ENCODE measurements around the gene TMEM164. TPM values are rescaled to one million over a fixed set of nuclear protein-coding genes. Genes with fewer than 3 reads are reported as not detected.
A peak's percentile ranks its signal among the peaks of the same experiment; 100 is the strongest.

Gene TMEM164
- total RNA-seq, 2 experiments from 2014 or later, result 15.9 to 22.2 TPM

GRCh38 chrX:109992203-109992602, 10.7 kb upstream of the TMEM164 start:
- no peaks in the 10 kb centered on the region for H3K9me3 Mint-ChIP-seq (ENCODE audit: low read depth)
- peaks cover 41% of the 10 kb centered on the region for H3K4me1 Mint-ChIP-seq
- H3K36me3 Mint-ChIP-seq, result no peaks in the 10 kb centered on the region
- no peaks in the 10 kb centered on the region for H3K27me3 Mint-ChIP-seq
- no peak for DNase-seq
- ATAC-seq, result no peak
- H3K4me3 Mint-ChIP-seq, result no peak overlapping the region
- CTCF ChIA-PET, result no interaction called here
- H3K27ac Mint-ChIP-seq, result no peak overlapping the region

- Mint-ChIP-seq H3K27me3 (no peaks in the 10 kb centered on the region), H3K4me3 (no peak overlapping the region), H3K9me3 (ENCODE audit: low read depth) (no peaks in the 10 kb centered on the region), H3K4me1 (peaks cover 27% of the 10 kb centered on the region), H3K36me3 (no peaks in the 10 kb centered on the region), H3K27ac (no peak overlapping the region)
- CTCF ChIA-PET, result no interaction called here
- ATAC-seq (no peak), DNase-seq (no peak)
These were observed 7.8 kb upstream of the TMEM164 start for GRCh38 chrX:109995155-109995554.

- no peak for DNase-seq
- Mint-ChIP-seq H3K36me3 (no peaks in the 10 kb centered on the region), H3K27ac (no peak overlapping the region), H3K27me3 (no peaks in the 10 kb centered on the region), H3K4me3 (no peak overlapping the region), H3K9me3 (ENCODE audit: low read depth) (no peaks in the 10 kb centered on the region), H3K4me1 (peaks cover 7% of the 10 kb centered on the region)
- CTCF ChIA-PET, result no interaction called here
- no peak for ATAC-seq
These were observed 5.0 kb upstream of the TMEM164 start for GRCh38 chrX:109997786-109998452.

- no peak overlapping the region for H3K4me3 Mint-ChIP-seq
- DNase-seq (no peak), ATAC-seq (no peak)
- H3K27me3 Mint-ChIP-seq, result no peaks in the 10 kb centered on the region
- peaks cover 2% of the 10 kb centered on the region for H3K36me3 Mint-ChIP-seq
- no peaks in the 10 kb centered on the region for H3K9me3 Mint-ChIP-seq (ENCODE audit: low read depth)
- H3K4me1 Mint-ChIP-seq, result peaks cover 18% of the 10 kb centered on the region
- CTCF ChIA-PET, result interaction anchor here (1.2 kb wide), 1 partner anchor 12 kb away, joined by 3 read pairs; no protein-coding TSS in a partner anchor
- H3K27ac Mint-ChIP-seq, result no peak overlapping the region
These were observed 2.9 kb upstream of the TMEM164 start for GRCh38 chrX:110000000-110000399.

- H3K4me1 Mint-ChIP-seq, result peaks cover 27% of the 10 kb centered on the region
- peaks cover 2% of the 10 kb centered on the region for H3K36me3 Mint-ChIP-seq
- no peak overlapping the region for H3K27ac Mint-ChIP-seq
- H3K27me3 Mint-ChIP-seq, result no peaks in the 10 kb centered on the region
- H3K4me3 Mint-ChIP-seq, result no peak overlapping the region
- no peak for DNase-seq
- no peak for ATAC-seq
- no peaks in the 10 kb centered on the region for H3K9me3 Mint-ChIP-seq (ENCODE audit: low read depth)
- CTCF ChIA-PET, result interaction anchor here (1.2 kb wide), 1 partner anchor 13 kb away, joined by 3 read pairs; no protein-coding TSS in a partner anchor
These were observed 1.8 kb upstream of the TMEM164 start for GRCh38 chrX:110000847-110001713.

- Mint-ChIP-seq H3K4me1 (peaks cover 32% of the 10 kb centered on the region), H3K36me3 (peaks cover 2% of the 10 kb centered on the region), H3K4me3 (peak overlapping the region; percentile 83), H3K9me3 (ENCODE audit: low read depth) (no peaks in the 10 kb centered on the region), H3K27me3 (no peaks in the 10 kb centered on the region), H3K27ac (peak overlapping the region; percentile 86)
- CTCF ChIA-PET, result interaction anchor here (0.7 to 1.7 kb wide), 2 partner anchors 27 to 111 kb away, joined by 3 to 7 read pairs; no protein-coding TSS in a partner anchor
- no peak for DNase-seq
- ATAC-seq, result no peak
These were observed 1.1 kb upstream of the TMEM164 start for GRCh38 chrX:110001740-110002299.

- DNase-seq (no peak), ATAC-seq (no peak)
- Mint-ChIP-seq H3K4me3 (peak overlapping the region; percentile 83), H3K9me3 (ENCODE audit: low read depth) (no peaks in the 10 kb centered on the region), H3K27ac (peak overlapping the region; percentile 65), H3K4me1 (peaks cover 38% of the 10 kb centered on the region), H3K36me3 (peaks cover 3% of the 10 kb centered on the region), H3K27me3 (no peaks in the 10 kb centered on the region)
- CTCF ChIA-PET, result interaction anchor here (1.7 kb wide), 1 partner anchor 113 kb away, joined by 7 read pairs; no protein-coding TSS in a partner anchor
These were observed 548 bp downstream of the TMEM164 start for GRCh38 chrX:110003167-110004156.

- Mint-ChIP-seq H3K9me3 (ENCODE audit: low read depth) (no peaks in the 10 kb centered on the region), H3K27me3 (no peaks in the 10 kb centered on the region), H3K27ac (no peak overlapping the region), H3K4me1 (peaks cover 38% of the 10 kb centered on the region), H3K36me3 (peaks cover 7% of the 10 kb centered on the region), H3K4me3 (peak overlapping the region; percentile 83)
- DNase-seq (no peak), ATAC-seq (no peak)
- CTCF ChIA-PET, result no interaction called here
These were observed 1.3 kb downstream of the TMEM164 start for GRCh38 chrX:110004215-110004614.

GRCh38 chrX:110004731-110005369, 1.9 kb downstream of the TMEM164 start:
- ATAC-seq (no peak), DNase-seq (no peak)
- CTCF ChIA-PET, result interaction anchor here (1.2 kb wide), 1 partner anchor 142 kb away, joined by 3 read pairs; no protein-coding TSS in a partner anchor
- Mint-ChIP-seq H3K27me3 (no peaks in the 10 kb centered on the region), H3K4me3 (peak overlapping the region; percentile 83), H3K36me3 (peaks cover 8% of the 10 kb centered on the region), H3K27ac (no peak overlapping the region), H3K4me1 (peaks cover 38% of the 10 kb centered on the region), H3K9me3 (ENCODE audit: low read depth) (no peaks in the 10 kb centered on the region)

- no peak for DNase-seq
- Mint-ChIP-seq H3K27ac (no peak overlapping the region), H3K4me1 (peaks cover 38% of the 10 kb centered on the region), H3K9me3 (ENCODE audit: low read depth) (no peaks in the 10 kb centered on the region), H3K27me3 (no peaks in the 10 kb centered on the region), H3K4me3 (no peak overlapping the region), H3K36me3 (peaks cover 14% of the 10 kb centered on the region)
- CTCF ChIA-PET, result no interaction called here
- ATAC-seq, result no peak
These were observed 3.2 kb downstream of the TMEM164 start for GRCh38 chrX:110006161-110006560.

- Mint-ChIP-seq H3K4me1 (peaks cover 35% of the 10 kb centered on the region), H3K27ac (peak overlapping the region; percentile 46), H3K4me3 (no peak overlapping the region), H3K36me3 (peaks cover 18% of the 10 kb centered on the region), H3K27me3 (no peaks in the 10 kb centered on the region), H3K9me3 (ENCODE audit: low read depth) (no peaks in the 10 kb centered on the region)
- DNase-seq (no peak), ATAC-seq (no peak)
- CTCF ChIA-PET, result no interaction called here
These were observed 4.0 kb downstream of the TMEM164 start for GRCh38 chrX:110006821-110007375.

- no peak overlapping the region for H3K4me3 Mint-ChIP-seq
- H3K27ac Mint-ChIP-seq, result no peak overlapping the region
- no peaks in the 10 kb centered on the region for H3K27me3 Mint-ChIP-seq
- ATAC-seq, result no peak
- CTCF ChIA-PET, result no interaction called here
- H3K9me3 Mint-ChIP-seq (ENCODE audit: low read depth), result no peaks in the 10 kb centered on the region
- DNase-seq, result no peak
- peaks cover 35% of the 10 kb centered on the region for H3K4me1 Mint-ChIP-seq
- H3K36me3 Mint-ChIP-seq, result peaks cover 23% of the 10 kb centered on the region
These were observed 5.2 kb downstream of the TMEM164 start for GRCh38 chrX:110008011-110008635.

Measured in activated CD8-positive, alpha-beta memory T cell treated with anti-CD3 and anti-CD28 coated beads, Interleukin-2, amount 10 ng/mL, durations not matched to agents 7 days and 5 days (primary cell).